Measurements from ENCODE around the gene KDSR.

DNA sequence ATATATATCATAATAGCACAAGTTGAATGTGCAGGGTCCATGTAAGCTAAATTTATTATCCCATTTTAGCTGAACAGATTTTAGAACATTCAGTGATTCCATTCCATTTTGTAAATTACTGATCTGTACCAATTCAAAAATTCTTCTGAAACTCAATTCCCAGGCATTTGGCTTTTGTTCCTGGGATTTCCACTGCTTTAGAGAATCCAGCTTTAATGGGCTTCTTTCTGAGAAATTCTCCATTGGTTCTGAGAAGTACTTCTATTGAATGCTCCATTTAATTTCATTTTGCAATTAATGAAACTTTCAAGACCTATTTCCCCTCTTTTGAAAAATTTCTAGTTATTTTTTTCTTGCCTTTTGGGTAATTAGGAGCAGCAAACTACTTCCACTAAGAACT is 84.2 kb downstream of the KDSR start:
- no peak for TF ChIP-seq POLR2A (IDR thresholded peaks at IDR 0.05)
- no peak for TF ChIP-seq CTCF (IDR thresholded peaks at IDR 0.05)
